ENCODE data around the gene RPS15.
A peak's percentile ranks its signal among the peaks of the same experiment; 100 is the strongest.

The RPS15 gene

GRCh38 chr19:1438035-1438932 lies at the start of gene RPS15:
Gene RPS15 (plus strand): TSS chr19:1438396. CDS start chr19:1438426, 30 bp downstream.
- DNase-seq (ENCODE audit: low read depth), result peak; percentile 93

- DNase-seq (ENCODE audit: low read depth), result no peak
Observed at GRCh38 chr19:1388637-1389026, 49.6 kb upstream of the RPS15 start.

- no peak for DNase-seq (ENCODE audit: low read depth)
Observed at GRCh38 chr19:1389033-1389940, 48.9 kb upstream of the RPS15 start.

- no peak for DNase-seq (ENCODE audit: low read depth)
Observed at GRCh38 chr19:1390890-1391423, 47.2 kb upstream of the RPS15 start.

- DNase-seq (ENCODE audit: low read depth), result no peak
Observed at GRCh38 chr19:1392407-1392806, 45.8 kb upstream of the RPS15 start.

GRCh38 chr19:1392939-1393530 lies 45.2 kb upstream of the RPS15 start:
- DNase-seq (ENCODE audit: low read depth), result no peak

GRCh38 chr19:1393841-1394240 lies 44.4 kb upstream of the RPS15 start:
- no peak for DNase-seq (ENCODE audit: low read depth)

- DNase-seq (ENCODE audit: low read depth), result no peak
Observed at GRCh38 chr19:1394252-1395193, 43.7 kb upstream of the RPS15 start.

- no peak for DNase-seq (ENCODE audit: low read depth)
Observed at GRCh38 chr19:1395194-1396018, 42.8 kb upstream of the RPS15 start.

- no peak for DNase-seq (ENCODE audit: low read depth)
Observed at GRCh38 chr19:1396019-1396767, 42.0 kb upstream of the RPS15 start.

- no peak for DNase-seq (ENCODE audit: low read depth)
Observed at GRCh38 chr19:1396768-1397679, 41.2 kb upstream of the RPS15 start.

GRCh38 chr19:1397838-1398237 lies 40.4 kb upstream of the RPS15 start:
- DNase-seq (ENCODE audit: low read depth), result no peak

- DNase-seq (ENCODE audit: low read depth), result no peak
Observed at GRCh38 chr19:1399079-1399478, 39.1 kb upstream of the RPS15 start.

- no peak for DNase-seq (ENCODE audit: low read depth)
Observed at GRCh38 chr19:1399745-1400144, 38.5 kb upstream of the RPS15 start.

- no peak for DNase-seq (ENCODE audit: low read depth)
Observed at GRCh38 chr19:1400281-1401137, 37.7 kb upstream of the RPS15 start.

GRCh38 chr19:1401138-1401888 lies 36.9 kb upstream of the RPS15 start, which contains the start of gene GAMT:
Gene GAMT (minus strand): TSS chr19:1401542. CDS start chr19:1401476, 66 bp downstream.
- DNase-seq (ENCODE audit: low read depth), result no peak

- DNase-seq (ENCODE audit: low read depth), result no peak
Observed at GRCh38 chr19:1401889-1402217, 36.3 kb upstream of the RPS15 start.

All from iris pigment epithelial cell (primary cell).